Colonic mucosa (tissue), 4 donors: ENCODE results near the gene ADA. TPM values are rescaled to one million over a fixed set of nuclear protein-coding genes. Genes with fewer than 3 reads are reported as not detected.

Experiments used
- DNase-seq: peaks from one replicate; pipeline ENCODE4 v3.0.0-alpha.2; 2020
- H3K27ac ChIP-seq: fragments of 200-600 bp; one replicate; pipeline ENCODE4 v1.8.0; 2021
- H3K27me3 ChIP-seq: fragments of 200-600 bp; one replicate; pipeline ENCODE4 v1.8.0; 2021
- H3K36me3 ChIP-seq: fragments of 200-600 bp; one replicate; pipeline ENCODE4 v1.8.0; 2021
- H3K4me1 ChIP-seq: fragments of 200-600 bp; one replicate; pipeline ENCODE4 v1.8.0; 2021; ENCODE audit warnings: mild to moderate bottlenecking
- H3K4me3 ChIP-seq: fragments of 200-600 bp; one replicate; pipeline ENCODE4 v1.8.0; 2021
- H3K9ac ChIP-seq, 2 donors: one replicate each; pipeline ENCODE4 v1.7.0; 2013; ENCODE audit warnings: control low read depth in 2 of 2, low read depth in 2 of 2, low read length in 2 of 2
- H3K9me3 ChIP-seq: fragments of 200-600 bp; one replicate; pipeline ENCODE4 v1.8.0; 2021
- CTCF ChIP-seq: fragments of 200-600 bp; IDR thresholded peaks from one replicate; pipeline ENCODE4 v1.8.0; 2022; ENCODE audit warnings: antibody characterized with exemption, mild to moderate bottlenecking
- intact Hi-C: fragments of 100-400 bp; cut with DNase I; formaldehyde crosslinking; loops from one replicate; pipeline ENCODE4 v1.14.1; 2022
- total RNA-seq, 2 donors: library from RNA; stranded (reverse); fragmentation: NEBNext Ultra II Directional in 1 of 2; extraction: Animal tissue kit (Norgen Biotek cat#: 25700) in 1 of 2; gene quantifications; one replicate each; pipeline ENCODE4 v1.2.1, GENCODE V29; 2021
- donor health status: healthy.
- donor health status: DM: no; HTN: no; CAD: no.
- donor health status: DM: no; HTN: no; CAD: no.

ADA gene
- total RNA-seq, 2 donors from 2014 or later, result 2.4 to 4.5 TPM

- intact Hi-C loops, result loop anchor here (10.0 kb wide), 1 partner anchor 401 kb away; the partner anchor contains the start of gene OSER1
- no peaks in the 10 kb centered on the region for H3K4me1 ChIP-seq
- TF ChIP-seq CTCF, result no peak
- no peak overlapping the region for H3K27ac ChIP-seq
- no peak for DNase-seq
- no peak overlapping the region for H3K4me3 ChIP-seq
- no peaks in the 10 kb centered on the region for H3K36me3 ChIP-seq
- no peaks in the 10 kb centered on the region for H3K9me3 ChIP-seq
- no peaks in the 10 kb centered on the region for H3K27me3 ChIP-seq
- no peak overlapping the region for H3K9ac ChIP-seq
These were observed 35.5 kb downstream of the ADA start for GRCh38 chr20:44615876-44616603.

- Histone ChIP-seq H3K27me3 (no peaks in the 10 kb centered on the region), H3K4me3 (no peak overlapping the region), H3K9ac (no peak overlapping the region), H3K27ac (no peak overlapping the region), H3K4me1 (no peaks in the 10 kb centered on the region), H3K9me3 (no peaks in the 10 kb centered on the region), H3K36me3 (no peaks in the 10 kb centered on the region)
- intact Hi-C loops, result loop anchor here (10.0 kb wide), 1 partner anchor 400 kb away; the partner anchor contains the start of gene OSER1
- no peak for DNase-seq
- no peak for TF ChIP-seq CTCF
These were observed 36.2 kb downstream of the ADA start for GRCh38 chr20:44615169-44615791.

- intact Hi-C loops, result loop anchor here (5.0 to 10.0 kb wide), 3 partner anchors 77 to 400 kb away; partner anchors contain the start of gene OSER1
- Histone ChIP-seq H3K4me3 (no peak overlapping the region), H3K27me3 (no peaks in the 10 kb centered on the region), H3K36me3 (no peaks in the 10 kb centered on the region), H3K27ac (no peak overlapping the region), H3K9me3 (no peaks in the 10 kb centered on the region), H3K9ac (no peak overlapping the region), H3K4me1 (peaks cover 4% of the 10 kb centered on the region)
- no peak for TF ChIP-seq CTCF
- no peak for DNase-seq
These were observed 37.0 kb downstream of the ADA start for GRCh38 chr20:44614525-44614924.

GRCh38 chr20:44613575-44613974, 37.9 kb downstream of the ADA start:
- H3K9ac ChIP-seq, result no peak overlapping the region
- no peak for TF ChIP-seq CTCF
- H3K4me1 ChIP-seq, result peaks cover 11% of the 10 kb centered on the region
- no peak overlapping the region for H3K4me3 ChIP-seq
- no peaks in the 10 kb centered on the region for H3K27me3 ChIP-seq
- DNase-seq, result no peak
- intact Hi-C loops, result loop anchor here (2.0 to 10.0 kb wide), 4 partner anchors 76 to 399 kb away; partner anchors contain the start of gene OSER1
- H3K27ac ChIP-seq, result no peak overlapping the region
- H3K9me3 ChIP-seq, result no peaks in the 10 kb centered on the region
- no peaks in the 10 kb centered on the region for H3K36me3 ChIP-seq

- Histone ChIP-seq H3K27me3 (no peaks in the 10 kb centered on the region), H3K4me3 (no peak overlapping the region), H3K27ac (peak overlapping the region; percentile 35), H3K4me1 (peaks cover 11% of the 10 kb centered on the region), H3K9ac (no peak overlapping the region), H3K36me3 (no peaks in the 10 kb centered on the region), H3K9me3 (no peaks in the 10 kb centered on the region)
- intact Hi-C loops, result loop anchor here (5.0 to 10.0 kb wide), 3 partner anchors 73 to 396 kb away; partner anchors contain the start of gene OSER1
- DNase-seq, result no peak
- no peak for TF ChIP-seq CTCF
These were observed 41.1 kb downstream of the ADA start for GRCh38 chr20:44610313-44610962.
